Pancreas (tissue), 10 donors: Measurements from ENCODE around the gene ZNF367. TPM values are rescaled to one million over a fixed set of nuclear protein-coding genes. Genes with fewer than 3 reads are reported as not detected.
"Not testable (repeated sequence)": the region's sequence is repeated elsewhere in the genome, so short reads cannot be mapped to it uniquely, and the experiment has no call there.

Experiments
- ATAC-seq, 4 donors: fragments of 200-7000 bp; cut with Tn5 transposase; one replicate each; pipeline versions ENCODE4 v1.8.0 to v1.9.1; 2020; ENCODE audit warnings: mild to moderate bottlenecking in 4 of 4, moderate library complexity in 4 of 4
- DNase-seq, 6 donors: peaks; one replicate each; pipeline ENCODE4 v3.0.0-alpha.2; 2020
- FAIRE-seq: peaks from 2 replicates; lab custom pipeline; 2012; peaks lifted over from hg19 to GRCh38; lab: Jason Lieb, UNC
- H3K27ac ChIP-seq, 4 donors: fragments of 200-600 bp; sonication (generic); 1 replicate in 3 of 4; 2 replicates in 1 of 4; pipeline versions ENCODE4 v1.5.0 to v1.8.0; 2020
- H3K27me3 ChIP-seq, 4 donors: fragments of 200-600 bp; one replicate each; pipeline ENCODE4 v1.8.0; 2021
- H3K36me3 ChIP-seq, 3 donors: fragments of 200-600 bp; sonication (generic) in 1 of 3; one replicate each; pipeline versions ENCODE4 v1.5.0 to v1.8.0; 2020 to 2021
- H3K4me1 ChIP-seq, 3 donors: fragments of 200-600 bp; one replicate each; pipeline ENCODE4 v1.8.0; 2021
- H3K4me3 ChIP-seq, 4 donors: fragments of 200-600 bp; sonication (generic) in 2 of 4; one replicate each; pipeline versions ENCODE4 v1.5.0 to v1.8.0; 2020 to 2021
- H3K9me3 ChIP-seq, 4 donors: fragments of 200-600 bp; one replicate each; pipeline ENCODE4 v1.8.0; 2021
- CTCF ChIP-seq, 4 donors: fragments of 200-600 bp; sonication (generic) in 3 of 4; IDR thresholded peaks; one replicate each; pipeline versions ENCODE4 v1.5.0 to v1.8.0; 2021; ENCODE audit warnings: antibody characterized with exemption in 4 of 4
- WGBS, 2 donors: extraction: QIAGEN DNeasy Blood & Tissue Kit; methylation state at CpG; one replicate each; pipeline ENCODE4 v1.1.7; 2013; 5-methylcytosine and 5-hydroxymethylcytosine counted together
- intact Hi-C, 3 donors: fragments of 100-400 bp; cut with DNase I; formaldehyde crosslinking; loops; one replicate each; pipeline versions ENCODE4 v1.11.1 to v1.14.2; 2022
- polyA plus RNA-seq, 2 donors: library from polyadenylated mRNA; stranded (reverse); fragments of 200-250 nt; gene quantifications; one replicate each; pipeline ENCODE4 v1.2.3, GENCODE V29; 2013
- total RNA-seq, 6 donors: library from RNA; stranded (reverse); fragmentation: NEBNext Ultra II Directional in 4 of 6; extraction: Animal tissue kit (Norgen Biotek cat#: 25700) in 4 of 6; gene quantifications; one replicate each; pipeline versions ENCODE4 v1.2.1 to v1.2.4, GENCODE V29; 2021 to 2023
- donor health status: healthy with polysubstance abuse.
- donor health status: DM: no; HTN: no; CAD: no; lungs with moderate emphysema.
- donor health status: DM: no; HTN: no; CAD: no.
- donor health status: control.
- donor health status: control.
- donor health status: Bipolar disorder and iron deficiency.
- donor health status: DM: yes; HTN: yes; CAD: no.
- donor health status: DM: no; HTN: no; CAD: no.
- donor health status: DM: no; HTN: no; CAD: no.
- donor health status: DM: yes; HTN: yes; CAD: no.

ZNF367 gene
- total and polyA plus RNA-seq, 8 donors, result 0.23 to 1.2 (median 0.65) TPM

GRCh38 chr9:96376891-96377874 lies 41.0 kb downstream of the ZNF367 start:
- no peak for DNase-seq
- intact Hi-C loops, result no loop called here
- H3K9me3 ChIP-seq, result no peaks in the 10 kb centered on the region
- H3K4me1 ChIP-seq, result peaks cover 4 to 11% (median 7%) of the 10 kb centered on the region in 3 donors
- no peaks in the 10 kb centered on the region for H3K27me3 ChIP-seq
- peak overlapping the region in 3 of 4 donors; percentile 1 to 20 (median 6) for H3K27ac ChIP-seq
- 42 to 48% methylated on average over 13 of the region's 13 CpGs for WGBS, 2 donors
- no peak for TF ChIP-seq CTCF (IDR thresholded peaks at IDR 0.05)
- H3K36me3 ChIP-seq, result no peaks in the 10 kb centered on the region
- H3K4me3 ChIP-seq, result no peak overlapping the region
- ATAC-seq, result peak; percentile 34 to 64 (median 61)
- FAIRE-seq, result no peak

GRCh38 chr9:96375507-96375906 lies 42.7 kb downstream of the ZNF367 start:
- FAIRE-seq, H3K4me3 ChIP-seq, H3K36me3 ChIP-seq, H3K27ac ChIP-seq, H3K27me3 ChIP-seq, intact Hi-C loops, H3K9me3 ChIP-seq, DNase-seq, ATAC-seq, H3K4me1 ChIP-seq: not testable (repeated sequence)
- 98 to 99% methylated on average over 6 of the region's 6 CpGs for WGBS, 2 donors

- no peaks in the 10 kb centered on the region for H3K27me3 ChIP-seq
- 65 to 70% methylated on average over 1 of the region's 1 CpG for WGBS, 2 donors
- ATAC-seq (no peak), DNase-seq (no peak), FAIRE-seq (no peak)
- no peak overlapping the region for H3K27ac ChIP-seq
- no peaks in the 10 kb centered on the region for H3K4me1 ChIP-seq
- no peak overlapping the region for H3K4me3 ChIP-seq
- peaks cover 0 to 8% (median 0%) of the 10 kb centered on the region in 3 donors for H3K36me3 ChIP-seq
- H3K9me3 ChIP-seq, result no peaks in the 10 kb centered on the region
- TF ChIP-seq CTCF (IDR thresholded peaks at IDR 0.05), result no peak
- intact Hi-C loops, result no loop called here
These were observed 50.2 kb downstream of the ZNF367 start for GRCh38 chr9:96367943-96368342.

- 93 to 96% methylated on average over 9 of the region's 9 CpGs for WGBS, 2 donors
- H3K9me3 ChIP-seq, result no peaks in the 10 kb centered on the region
- intact Hi-C loops, result no loop called here
- no peak for TF ChIP-seq CTCF (IDR thresholded peaks at IDR 0.05)
- no peak for FAIRE-seq
- H3K4me1 ChIP-seq, result no peaks in the 10 kb centered on the region
- H3K27me3 ChIP-seq, result no peaks in the 10 kb centered on the region
- no peak for ATAC-seq
- H3K27ac ChIP-seq, result no peak overlapping the region
- no peak overlapping the region for H3K4me3 ChIP-seq
- DNase-seq, result no peak
- H3K36me3 ChIP-seq, result peaks cover 0 to 8% (median 0%) of the 10 kb centered on the region in 3 donors
These were observed 54.8 kb downstream of the ZNF367 start for GRCh38 chr9:96363175-96363967.

GRCh38 chr9:96362119-96362518 lies 56.1 kb downstream of the ZNF367 start:
- FAIRE-seq, H3K27me3 ChIP-seq, H3K4me3 ChIP-seq, ATAC-seq, DNase-seq, H3K9me3 ChIP-seq, H3K27ac ChIP-seq, H3K36me3 ChIP-seq, H3K4me1 ChIP-seq, intact Hi-C loops: not testable (repeated sequence)
- 93 to 96% methylated on average over 6 of the region's 6 CpGs for WGBS, 2 donors
